B cell (primary cell): Measurements from ENCODE around the gene PCDHGB5. TPM values are rescaled to one million over a fixed set of nuclear protein-coding genes. Genes with fewer than 3 reads are reported as not detected.
A peak's percentile ranks its signal among the peaks of the same experiment; 100 is the strongest.
"Not testable (repeated sequence)": the region's sequence is repeated elsewhere in the genome, so short reads cannot be mapped to it uniquely, and the experiment has no call there.

Source experiments
- ATAC-seq: fragments of 200-7000 bp; cut with Tn5 transposase; one replicate; pipeline ENCODE4 v1.10.0; 2021; ENCODE audit warnings: low read depth, mild to moderate bottlenecking, moderate number of reproducible peaks, moderate library complexity
- CTCF ChIA-PET: fragments of 350-600 bp; sonication (Branson Sonifier 250); formaldehyde crosslinking; loops from one replicate; lab custom pipeline; 2021; ENCODE audit warnings: antibody characterized with exemption, inconsistent platforms; lab: Charles Lee
- POLR2A ChIA-PET: fragments of 350-600 bp; sonication (Branson Sonifier 250); formaldehyde crosslinking; loops from one replicate; lab custom pipeline; 2021; ENCODE audit warnings: antibody characterized with exemption; lab: Charles Lee
- DNase-seq: peaks from one replicate; pipeline ENCODE4 v3.0.0; 2013
- H2AFZ ChIP-seq: 2 replicates; pipeline ENCODE4 v1.6.1; 2012; ENCODE audit warnings: mild to moderate bottlenecking, low read depth, low read length; ENCODE audit not compliant: insufficient read depth, poor library complexity, severe bottlenecking
- H3K27ac ChIP-seq, 2 donors: 1 replicate in 1 of 2; 2 replicates in 1 of 2; pipeline ENCODE4 v1.5.1; 2012 to 2013; ENCODE audit warnings: low read length in 2 of 2, mild to moderate bottlenecking in 2 of 2, moderate library complexity in 1 of 2
- H3K27me3 ChIP-seq, 4 experiments: fragments of 200-600 bp in 1 of 4; sonication (generic) in 1 of 4; replicated peaks in 1 of 4; 1 replicate in 2 of 4; 2 replicates in 2 of 4; pipeline versions ENCODE4 v1.6.1 to v1.7.0; 2013 to 2016; ENCODE audit warnings: low read length in 3 of 4, mild to moderate bottlenecking in 2 of 4, mixed read lengths in 1 of 4, moderate library complexity in 1 of 4; ENCODE audit not compliant: insufficient read depth in 4 of 4, control insufficient read depth in 3 of 4; ENCODE audit errors: control extremely low read depth in 1 of 4
- H3K36me3 ChIP-seq, 2 experiments: replicated peaks in 1 of 2; 1 replicate in 1 of 2; 2 replicates in 1 of 2; pipeline versions ENCODE4 v1.6.1 to v1.7.1; 2013; ENCODE audit warnings: low read length in 1 of 2; ENCODE audit not compliant: insufficient read depth in 2 of 2, control insufficient read depth in 1 of 2; ENCODE audit errors: control extremely low read depth in 1 of 2, extremely low read depth in 1 of 2
- H3K4me1 ChIP-seq, 2 donors: fragments of 200-600 bp in 1 of 2; sonication (generic) in 1 of 2; 1 replicate in 1 of 2; 2 replicates in 1 of 2; pipeline versions ENCODE4 v1.5.1 to v1.6.1; 2013 to 2017; ENCODE audit warnings: low read length in 2 of 2; ENCODE audit not compliant: control insufficient read depth in 2 of 2, insufficient read depth in 2 of 2
- H3K4me2 ChIP-seq: replicated peaks from 2 replicates; pipeline ENCODE3; 2012; ENCODE audit warnings: mild to moderate bottlenecking, low read depth, low read length; ENCODE audit not compliant: poor library complexity, severe bottlenecking
- H3K4me3 ChIP-seq, 5 experiments: fragments of 200-600 bp in 1 of 5; sonication (generic) in 1 of 5; 1 replicate in 3 of 5; 2 replicates in 2 of 5; pipeline versions ENCODE4 v1.5.1 to v1.7.0; 2011 to 2016; ENCODE audit warnings: low read length in 4 of 5, mild to moderate bottlenecking in 4 of 5, low read depth in 2 of 5, control low read depth in 1 of 5, moderate library complexity in 1 of 5; ENCODE audit not compliant: insufficient read depth in 1 of 5; ENCODE audit errors: control extremely low read depth in 1 of 5, extremely low read depth in 1 of 5
- H3K79me2 ChIP-seq: fragments of 200-600 bp; sonication (generic); one replicate; pipeline ENCODE4 v1.6.0; 2016; ENCODE audit warnings: low read length; ENCODE audit not compliant: control insufficient read depth, insufficient read depth
- H3K9ac ChIP-seq: fragments of 200-600 bp; sonication (generic); 2 replicates; pipeline ENCODE4 v1.6.1; 2017; ENCODE audit warnings: mild to moderate bottlenecking, low read length, moderate library complexity
- H3K9me3 ChIP-seq, 3 donors: one replicate each; pipeline versions ENCODE4 v1.6.1 to v1.7.1; 2013; ENCODE audit warnings: low read length in 2 of 3; ENCODE audit not compliant: control insufficient read depth in 2 of 3, insufficient read depth in 1 of 3; ENCODE audit errors: control extremely low read depth in 1 of 3
- H4K20me1 ChIP-seq: 2 replicates; pipeline ENCODE4 v1.6.0; 2012; ENCODE audit warnings: mild to moderate bottlenecking, low read length; ENCODE audit not compliant: insufficient read depth, control insufficient read depth, poor library complexity, severe bottlenecking
- H3K27ac Mint-ChIP-seq: one replicate; pipeline ENCODE4 v1.8.0; 2021; ENCODE audit warnings: mixed read lengths
- H3K27me3 Mint-ChIP-seq: one replicate; pipeline ENCODE4 v1.8.0; 2021; ENCODE audit warnings: mixed read lengths
- H3K4me1 Mint-ChIP-seq: one replicate; pipeline ENCODE4 v1.8.0; 2021; ENCODE audit warnings: mixed read lengths
- H3K4me3 Mint-ChIP-seq: one replicate; pipeline ENCODE4 v1.8.0; 2021; ENCODE audit warnings: mixed read lengths
- H3K9me3 Mint-ChIP-seq: one replicate; pipeline ENCODE4 v1.8.0; 2022; ENCODE audit warnings: mixed read lengths; ENCODE audit not compliant: insufficient read depth
- CTCF ChIP-seq: fragments of 200-600 bp; IDR thresholded peaks from one replicate; pipeline ENCODE4 v1.8.0; 2022; ENCODE audit warnings: antibody characterized with exemption, mild to moderate bottlenecking
- EZH2 ChIP-seq: IDR thresholded peaks from 2 replicates; pipeline ENCODE4 v1.6.1; 2012; ENCODE audit warnings: borderline replicate concordance, low read depth, mild to moderate bottlenecking, moderate library complexity, low read length; ENCODE audit not compliant: insufficient read depth, poor library complexity, severe bottlenecking
- WGBS: methylation state at CpG from one replicate; pipeline ENCODE4 v1.1.5; 2013; ENCODE audit warnings: missing lambda C conversion rate; ENCODE audit not compliant: insufficient coverage; 5-methylcytosine and 5-hydroxymethylcytosine counted together
- intact Hi-C: fragments of 100-400 bp; cut with micrococcal nuclease; formaldehyde crosslinking; loops from one replicate; pipeline ENCODE4 v1.10.0; 2022
- polyA plus RNA-seq: library from polyadenylated mRNA; depleted of rRNA; stranded (reverse); fragments of >200 nt; gene quantifications from 2 replicates; pipeline ENCODE4 v1.2.3, GENCODE V29; 2012
- total RNA-seq, 2 donors: library from RNA; stranded (reverse); fragments of 120-200 nt in 1 of 2; gene quantifications; 1 replicate in 1 of 2; 2 replicates in 1 of 2; pipeline versions ENCODE4 v1.2.3 to v1.2.4, GENCODE V29; 2013 to 2022

Gene PCDHGB5
- total and polyA plus RNA-seq, 2 donors (not counting 1 experiment from before 2014, with no cell fraction given) = 0.37 to 2.5 TPM

- H3K4me2 ChIP-seq = peak overlapping the region; percentile 74
- H3K4me3 Mint-ChIP-seq = peak overlapping the region; percentile 87
- peaks cover 11 to 15% of the 10 kb centered on the region in 2 donors for H3K4me1 ChIP-seq
- H3K27ac Mint-ChIP-seq = no peak overlapping the region
- H3K27me3 Mint-ChIP-seq = peaks cover 62% of the 10 kb centered on the region
- peaks cover 0 to 58% (median 23%) of the 10 kb centered on the region in 3 donors for H3K9me3 ChIP-seq
- peak overlapping the region; percentile 77 for H2AFZ ChIP-seq
- WGBS = 14% methylated on average over 23 of the region's 25 CpGs
- H3K9ac ChIP-seq = peak overlapping the region; percentile 63
- H3K9me3 Mint-ChIP-seq = peaks cover 9% of the 10 kb centered on the region
- no peaks in the 10 kb centered on the region for H3K36me3 ChIP-seq
- ChIA-PET CTCF (interaction anchor here (0.8 to 6.3 kb wide), 18 partner anchors 8 to 153 kb away, joined by 3 to 56 read pairs (median 4); partner anchors contain the start of genes PCDHGA11, PCDHGA12, PCDHGA9 and PCDHGB3), POLR2A (no interaction called here)
- ATAC-seq (no peak), DNase-seq (peak; percentile 25)
- H3K4me1 Mint-ChIP-seq = peaks cover 18% of the 10 kb centered on the region
- peak overlapping the region in 4 of 5 experiments; percentile 36 to 63 (median 46) for H3K4me3 ChIP-seq
- peaks cover 2 to 69% (median 58%) of the 10 kb centered on the region in 4 experiments for H3K27me3 ChIP-seq
- TF ChIP-seq EZH2 = no peak
- no peak for TF ChIP-seq CTCF
- H3K79me2 ChIP-seq = no peaks in the 10 kb centered on the region
- no peak overlapping the region for H3K27ac ChIP-seq
- intact Hi-C loops = loop anchor here (10.0 kb wide), 1 partner anchor 89 kb away; the partner anchor contains the start of gene TAF7
- no peaks in the 10 kb centered on the region for H4K20me1 ChIP-seq
Observed at GRCh38 chr5:141413540-141414069, 15.9 kb downstream of the PCDHGB5 start.

GRCh38 chr5:141414548-141415274 lies 17.0 kb downstream of the PCDHGB5 start:
- H3K4me3 ChIP-seq, H3K9me3 Mint-ChIP-seq, H3K79me2 ChIP-seq, H2AFZ ChIP-seq, ATAC-seq, H3K27ac ChIP-seq, H3K9ac ChIP-seq, H4K20me1 ChIP-seq, H3K4me2 ChIP-seq, POLR2A ChIA-PET, H3K36me3 ChIP-seq: not testable (repeated sequence)
- H3K9me3 ChIP-seq = peaks cover 0 to 59% (median 25%) of the 10 kb centered on the region in 3 donors
- Mint-ChIP-seq H3K4me1 (peaks cover 18% of the 10 kb centered on the region), H3K4me3 (peak overlapping the region; percentile 57), H3K27me3 (peaks cover 60% of the 10 kb centered on the region), H3K27ac (peak overlapping the region; percentile 21)
- peak; percentile 8 for DNase-seq
- CTCF ChIA-PET = interaction anchor here (0.5 to 6.3 kb wide), 7 partner anchors 17 to 149 kb away, joined by 3 to 56 read pairs (median 5); partner anchors contain the start of gene PCDHGB5
- WGBS = 37% methylated on average over 43 of the region's 46 CpGs
- peaks cover 2 to 69% (median 57%) of the 10 kb centered on the region in 4 experiments for H3K27me3 ChIP-seq
- intact Hi-C loops = loop anchor here (10.0 kb wide), 1 partner anchor 90 kb away; the partner anchor contains the start of gene TAF7
- H3K4me1 ChIP-seq = peaks cover 11 to 15% of the 10 kb centered on the region in 2 donors

- intact Hi-C loops = loop anchor here (10.0 kb wide), 1 partner anchor 90 kb away; the partner anchor contains the start of gene TAF7
- CTCF ChIA-PET = interaction anchor here (6.3 kb wide), 1 partner anchor 148 kb away, joined by 56 read pairs; no protein-coding TSS in a partner anchor
- peaks cover 61% of the 10 kb centered on the region for H3K27me3 Mint-ChIP-seq
- Histone ChIP-seq H3K4me3 (peak overlapping the region in 1 of 5 experiments; percentile 12), H3K9me3 (peaks cover 0 to 57% (median 27%) of the 10 kb centered on the region in 3 donors), H3K4me1 (peaks cover 11 to 15% of the 10 kb centered on the region in 2 donors), H3K27me3 (peaks cover 2 to 68% (median 58%) of the 10 kb centered on the region in 4 experiments)
- H3K4me2 ChIP-seq, H3K27ac ChIP-seq, ATAC-seq, H3K4me3 Mint-ChIP-seq, H3K9me3 Mint-ChIP-seq, H2AFZ ChIP-seq, H3K79me2 ChIP-seq, H4K20me1 ChIP-seq, H3K36me3 ChIP-seq, H3K9ac ChIP-seq: not testable (repeated sequence)
- POLR2A ChIA-PET = interaction anchor here (0.7 kb wide), 1 partner anchor 497 kb away, joined by 3 read pairs; no protein-coding TSS in a partner anchor
- H3K4me1 Mint-ChIP-seq = peaks cover 21% of the 10 kb centered on the region
- peak overlapping the region; percentile 46 for H3K27ac Mint-ChIP-seq
- peak; percentile 18 for DNase-seq
- 30% methylated on average over 15 of the region's 24 CpGs for WGBS
Observed at GRCh38 chr5:141415275-141415618, 17.5 kb downstream of the PCDHGB5 start.
